DOHH2 (cell line): ENCODE measurements around the gene SEPTIN1.

Experiments
- H3F3A ChIP-seq: fragments of 200-600 bp; sonication (generic), shearing (Covaris generic); 2 replicates; pipeline ENCODE4 v1.6.0; 2016; ENCODE audit warnings: antibody characterized with exemption, mild to moderate bottlenecking; ENCODE audit not compliant: control insufficient read depth, insufficient read depth
- H3K27ac ChIP-seq: fragments of 200-600 bp; sonication (generic); 2 replicates; pipeline ENCODE4 v1.5.1; 2014; ENCODE audit warnings: low read depth, mild to moderate bottlenecking, low read length, moderate library complexity
- H3K27me3 ChIP-seq: fragments of 200-600 bp; sonication (generic); 2 replicates; pipeline ENCODE4 v1.6.1; 2014; ENCODE audit warnings: mild to moderate bottlenecking, low read length, mixed read lengths; ENCODE audit not compliant: control insufficient read depth
- H3K36me3 ChIP-seq: fragments of 200-600 bp; sonication (generic); 2 replicates; pipeline ENCODE4 v1.6.1; 2014; ENCODE audit warnings: mild to moderate bottlenecking, low read length, moderate library complexity, mixed read lengths; ENCODE audit not compliant: control insufficient read depth
- H3K4me1 ChIP-seq: fragments of 200-600 bp; sonication (generic); 2 replicates; pipeline ENCODE4 v1.6.1; 2014; ENCODE audit warnings: mild to moderate bottlenecking, low read length, mixed read lengths; ENCODE audit not compliant: control insufficient read depth
- H3K4me2 ChIP-seq: fragments of 200-600 bp; sonication (generic); 2 replicates; pipeline ENCODE4 v1.6.0; 2014; ENCODE audit warnings: mild to moderate bottlenecking, low read length, moderate library complexity
- H3K4me3 ChIP-seq: fragments of 200-600 bp; sonication (generic); 2 replicates; pipeline ENCODE4 v1.5.1; 2014; ENCODE audit warnings: mild to moderate bottlenecking, low read length, mixed read lengths
- H3K79me2 ChIP-seq: fragments of 200-600 bp; sonication (generic); 2 replicates; pipeline ENCODE4 v1.6.1; 2014; ENCODE audit warnings: mild to moderate bottlenecking, low read length, mixed read lengths; ENCODE audit not compliant: control insufficient read depth
- H3K9me2 ChIP-seq: fragments of 200-600 bp; sonication (generic); replicated peaks from 2 replicates; pipeline ENCODE4 v1.6.1; 2014; ENCODE audit warnings: mild to moderate bottlenecking, low read length, mixed read lengths; ENCODE audit not compliant: control insufficient read depth
- H3K9me3 ChIP-seq: fragments of 200-600 bp; sonication (generic); 2 replicates; pipeline ENCODE4 v1.6.1; 2014; ENCODE audit warnings: antibody characterized with exemption, low read length, mixed read lengths; ENCODE audit not compliant: control insufficient read depth, insufficient read depth
- H4K20me1 ChIP-seq: fragments of 200-600 bp; sonication (generic); 2 replicates; pipeline ENCODE4 v1.6.0; 2014; ENCODE audit warnings: low read depth, mild to moderate bottlenecking, antibody characterized with exemption, low read length, moderate library complexity; ENCODE audit not compliant: control insufficient read depth, insufficient read depth
- CTCF ChIP-seq: fragments of 200-600 bp; sonication (generic); IDR thresholded peaks from one replicate; pipeline ENCODE4 v1.5.1; 2014; ENCODE audit warnings: antibody characterized with exemption, mild to moderate bottlenecking, low read depth, low read length; ENCODE audit not compliant: poor library complexity, severe bottlenecking
- EZH2phosphoT487 ChIP-seq: fragments of 200-600 bp; sonication (generic); IDR thresholded peaks from 2 replicates; pipeline ENCODE4 v1.6.1; 2017; ENCODE audit warnings: borderline replicate concordance, mild to moderate bottlenecking, antibody characterized with exemption, low read length, moderate library complexity, mixed read lengths

The SEPTIN1 gene

GRCh38 chr16:30358990-30359870 is 23.1 kb downstream of the SEPTIN1 start:
- no peak for TF ChIP-seq EZH2phosphoT487
- no peak for TF ChIP-seq CTCF
- H3K9me2 ChIP-seq = no peaks in the 10 kb centered on the region
- H4K20me1 ChIP-seq = no peaks in the 10 kb centered on the region
- no peak overlapping the region for H3K4me3 ChIP-seq
- H3K27me3 ChIP-seq = no peaks in the 10 kb centered on the region
- no peak overlapping the region for H3K4me2 ChIP-seq
- no peak overlapping the region for H3K27ac ChIP-seq
- H3K36me3 ChIP-seq = peaks cover 69% of the 10 kb centered on the region
- H3K79me2 ChIP-seq = peaks cover 76% of the 10 kb centered on the region
- peaks cover 10% of the 10 kb centered on the region; the same call in 1 of the 2 replicates for H3F3A ChIP-seq
- peaks cover 24% of the 10 kb centered on the region for H3K4me1 ChIP-seq
- no peaks in the 10 kb centered on the region for H3K9me3 ChIP-seq

- H3K9me2 ChIP-seq = no peaks in the 10 kb centered on the region
- no peak for TF ChIP-seq EZH2phosphoT487
- TF ChIP-seq CTCF = no peak
- H3K9me3 ChIP-seq = no peaks in the 10 kb centered on the region
- peaks cover 9% of the 10 kb centered on the region; the same call in 1 of the 2 replicates for H3F3A ChIP-seq
- peaks cover 76% of the 10 kb centered on the region for H3K79me2 ChIP-seq
- H3K4me3 ChIP-seq = no peak overlapping the region
- peaks cover 72% of the 10 kb centered on the region for H3K36me3 ChIP-seq
- H3K4me2 ChIP-seq = no peak overlapping the region
- H3K27ac ChIP-seq = no peak overlapping the region
- H4K20me1 ChIP-seq = no peaks in the 10 kb centered on the region
- peaks cover 31% of the 10 kb centered on the region for H3K4me1 ChIP-seq
- no peaks in the 10 kb centered on the region for H3K27me3 ChIP-seq
These were observed 23.8 kb downstream of the SEPTIN1 start for GRCh38 chr16:30358577-30358936.

- Histone ChIP-seq H3K36me3 (peaks cover 72% of the 10 kb centered on the region), H3K27ac (no peak overlapping the region), H3K9me3 (no peaks in the 10 kb centered on the region), H3K4me3 (no peak overlapping the region), H3F3A (0 out of 2 replicates have a peak, but pooled peaks cover 3% of the 10 kb centered on the region), H3K4me1 (peaks cover 37% of the 10 kb centered on the region), H3K79me2 (peaks cover 76% of the 10 kb centered on the region), H3K27me3 (no peaks in the 10 kb centered on the region), H3K4me2 (no peak overlapping the region), H4K20me1 (no peaks in the 10 kb centered on the region), H3K9me2 (no peaks in the 10 kb centered on the region)
- TF ChIP-seq EZH2phosphoT487 (no peak), CTCF (no peak)
These were observed 24.4 kb downstream of the SEPTIN1 start for GRCh38 chr16:30357715-30358576.
